Keratinocyte (primary cell): ENCODE results near the gene STPG4. TPM values are rescaled to one million over a fixed set of nuclear protein-coding genes. Genes with fewer than 3 reads are reported as not detected.

ENCODE experiments used
- DNase-seq: peaks from one replicate; pipeline ENCODE4 v3.0.0-alpha.2; 2011; ENCODE audit warnings: low read depth, missing footprints, low spot score
- FAIRE-seq: peaks from 2 replicates; lab custom pipeline; 2011; peaks lifted over from hg19 to GRCh38; lab: Jason Lieb, UNC
- H2AFZ ChIP-seq: 2 replicates; pipeline ENCODE4 v1.6.0; 2012; ENCODE audit warnings: low read length, control low read depth, inconsistent platforms; ENCODE audit not compliant: control insufficient read depth
- H3K27ac ChIP-seq: 2 replicates; pipeline ENCODE4 v1.5.1; 2011; ENCODE audit warnings: low read length; ENCODE audit not compliant: control insufficient read depth, insufficient read depth
- H3K27me3 ChIP-seq: 3 replicates; pipeline ENCODE4 v1.6.0; 2011; ENCODE audit warnings: low read length; ENCODE audit not compliant: control insufficient read depth, insufficient read depth; ENCODE audit errors: extremely low read depth
- H3K36me3 ChIP-seq, 2 experiments: 2 replicates in 1 of 2; 3 replicates in 1 of 2; pipeline ENCODE4 v1.5.1; 2011; ENCODE audit warnings: low read length in 2 of 2, mild to moderate bottlenecking in 1 of 2; ENCODE audit not compliant: control insufficient read depth in 2 of 2, insufficient read depth in 2 of 2; ENCODE audit errors: extremely low read depth in 1 of 2
- H3K4me1 ChIP-seq: 3 replicates; pipeline ENCODE4 v1.5.1; 2011; ENCODE audit warnings: low read length; ENCODE audit not compliant: control insufficient read depth, insufficient read depth; ENCODE audit errors: extremely low read depth
- H3K4me2 ChIP-seq: 3 replicates; pipeline ENCODE4 v1.6.0; 2011; ENCODE audit warnings: low read depth, low read length; ENCODE audit not compliant: control insufficient read depth, insufficient read depth; ENCODE audit errors: extremely low read depth
- H3K4me3 ChIP-seq, 3 experiments: fragments of 200-600 bp in 1 of 3; sonication (generic) in 1 of 3; 2 replicates in 2 of 3; 3 replicates in 1 of 3; pipeline ENCODE4 v1.5.1; 2011 to 2016; ENCODE audit warnings: low read length in 3 of 3, mild to moderate bottlenecking in 3 of 3, control low read depth in 2 of 3, inconsistent platforms in 1 of 3, low read depth in 1 of 3, mixed read lengths in 1 of 3, mixed run types in 1 of 3, moderate library complexity in 1 of 3; ENCODE audit not compliant: control insufficient read depth in 2 of 3, insufficient read depth in 2 of 3; ENCODE audit errors: extremely low read depth in 1 of 3
- H3K79me2 ChIP-seq: 2 replicates; pipeline ENCODE4 v1.6.0; 2012; ENCODE audit warnings: low read length; ENCODE audit not compliant: control insufficient read depth, insufficient read depth
- H3K9ac ChIP-seq: 3 replicates; pipeline ENCODE4 v1.6.0; 2011; ENCODE audit warnings: low read length; ENCODE audit not compliant: control insufficient read depth, insufficient read depth; ENCODE audit errors: extremely low read depth
- H3K9me1 ChIP-seq: 3 replicates; pipeline ENCODE4 v1.6.0; 2011; ENCODE audit warnings: low read length; ENCODE audit not compliant: control insufficient read depth, insufficient read depth; ENCODE audit errors: extremely low read depth
- H3K9me3 ChIP-seq: 2 replicates; pipeline ENCODE4 v1.5.1; 2012; ENCODE audit warnings: low read depth, low read length; ENCODE audit not compliant: control insufficient read depth
- H4K20me1 ChIP-seq: 3 replicates; pipeline ENCODE4 v1.6.0; 2011; ENCODE audit warnings: low read length; ENCODE audit not compliant: control insufficient read depth, insufficient read depth; ENCODE audit errors: extremely low read depth
- CTCF ChIP-seq, 3 experiments: IDR thresholded peaks in 1 of 3; conservative IDR thresholded peaks in 1 of 3; optimal IDR thresholded peaks in 1 of 3; 2 replicates in 2 of 3; 3 replicates in 1 of 3; pipeline versions ENCODE3 to v1.5.1; 2011; ENCODE audit warnings: low read length in 3 of 3, mild to moderate bottlenecking in 3 of 3, moderate library complexity in 2 of 3, control low read depth in 1 of 3, inconsistent platforms in 1 of 3; ENCODE audit not compliant: insufficient read depth in 2 of 3; ENCODE audit errors: extremely low read depth in 1 of 3
- EZH2 ChIP-seq: IDR thresholded peaks from one replicate; pipeline ENCODE4 v1.6.1; 2012; ENCODE audit warnings: inconsistent platforms, mild to moderate bottlenecking, low read length, moderate library complexity
- dilution Hi-C: fragments of 300-500 bp; cut with MboI; formaldehyde crosslinking; loops from one replicate; pipeline ENCODE4 v1.7.0; 2020; ENCODE audit warnings: low sequenced_read_pairs; ENCODE audit not compliant: extremely low pct_ligation_motif_present
- polyA plus RNA-seq, 5 experiments: library from polyadenylated mRNA; depleted of rRNA in 3 of 5; stranded (reverse) in 3 of 5; stranded (forward) in 1 of 5; unstranded in 1 of 5; fragments of >200 nt; gene quantifications; 1 replicate in 1 of 5; 2 replicates in 3 of 5; 3 replicates in 1 of 5; pipeline versions ENCODE4 v1.2.1 to v1.2.3, GENCODE V29; 2011 to 2012; ENCODE audit warnings: missing spikeins in 2 of 5, low read depth in 1 of 5, low replicate concordance in 1 of 5

STPG4 gene
- polyA plus RNA-seq, 1 donor (not counting 4 experiments of a cell fraction or from before 2014, with no cell fraction given) = 0.26 TPM

- H3K4me2 ChIP-seq = no peak overlapping the region
- DNase-seq = no peak
- no peaks in the 10 kb centered on the region for H3K9me3 ChIP-seq
- H3K4me1 ChIP-seq = peaks cover 27% of the 10 kb centered on the region
- no peak for FAIRE-seq
- H3K79me2 ChIP-seq = no peaks in the 10 kb centered on the region
- H4K20me1 ChIP-seq = no peaks in the 10 kb centered on the region
- no peak overlapping the region for H3K27ac ChIP-seq
- no peak overlapping the region for H3K4me3 ChIP-seq
- no peak overlapping the region for H2AFZ ChIP-seq
- H3K9ac ChIP-seq = no peak overlapping the region
- dilution Hi-C loops = no loop called here
- no peaks in the 10 kb centered on the region for H3K27me3 ChIP-seq
- TF ChIP-seq CTCF (optimal IDR thresholded peaks at IDR 0.05 in 1 of 3, IDR thresholded peaks at IDR 0.05 in 1 of 3, conservative IDR thresholded peaks at IDR 0.05 in 1 of 3; ENCODE audit: extremely low read depth in 1 of 3, insufficient read depth in 2 of 3, low read length in 3 of 3) (no peak), EZH2 (no peak)
- no peaks in the 10 kb centered on the region for H3K36me3 ChIP-seq
- H3K9me1 ChIP-seq = no peaks in the 10 kb centered on the region
These were observed 83.9 kb downstream of the STPG4 start for GRCh38 chr2:47070920-47071824.

- no peak overlapping the region for H2AFZ ChIP-seq
- H4K20me1 ChIP-seq = no peaks in the 10 kb centered on the region
- H3K27ac ChIP-seq = no peak overlapping the region
- FAIRE-seq = no peak
- no peaks in the 10 kb centered on the region for H3K36me3 ChIP-seq
- dilution Hi-C loops = no loop called here
- no peak overlapping the region for H3K9ac ChIP-seq
- H3K27me3 ChIP-seq = no peaks in the 10 kb centered on the region
- peaks cover 35% of the 10 kb centered on the region for H3K4me1 ChIP-seq
- no peak overlapping the region for H3K4me3 ChIP-seq
- H3K9me1 ChIP-seq = no peaks in the 10 kb centered on the region
- no peak for DNase-seq
- H3K9me3 ChIP-seq = no peaks in the 10 kb centered on the region
- no peak overlapping the region for H3K4me2 ChIP-seq
- no peaks in the 10 kb centered on the region for H3K79me2 ChIP-seq
- TF ChIP-seq CTCF (optimal IDR thresholded peaks at IDR 0.05 in 1 of 3, IDR thresholded peaks at IDR 0.05 in 1 of 3, conservative IDR thresholded peaks at IDR 0.05 in 1 of 3; ENCODE audit: extremely low read depth in 1 of 3, insufficient read depth in 2 of 3, low read length in 3 of 3) (no peak), EZH2 (no peak)
These were observed 84.8 kb downstream of the STPG4 start for GRCh38 chr2:47070155-47070919.
